ENCODE results near the gene HAUS3.
"Not testable (repeated sequence)": the region's sequence is repeated elsewhere in the genome, so short reads cannot be mapped to it uniquely, and the experiment has no call there.

HAUS3 gene

DNA sequence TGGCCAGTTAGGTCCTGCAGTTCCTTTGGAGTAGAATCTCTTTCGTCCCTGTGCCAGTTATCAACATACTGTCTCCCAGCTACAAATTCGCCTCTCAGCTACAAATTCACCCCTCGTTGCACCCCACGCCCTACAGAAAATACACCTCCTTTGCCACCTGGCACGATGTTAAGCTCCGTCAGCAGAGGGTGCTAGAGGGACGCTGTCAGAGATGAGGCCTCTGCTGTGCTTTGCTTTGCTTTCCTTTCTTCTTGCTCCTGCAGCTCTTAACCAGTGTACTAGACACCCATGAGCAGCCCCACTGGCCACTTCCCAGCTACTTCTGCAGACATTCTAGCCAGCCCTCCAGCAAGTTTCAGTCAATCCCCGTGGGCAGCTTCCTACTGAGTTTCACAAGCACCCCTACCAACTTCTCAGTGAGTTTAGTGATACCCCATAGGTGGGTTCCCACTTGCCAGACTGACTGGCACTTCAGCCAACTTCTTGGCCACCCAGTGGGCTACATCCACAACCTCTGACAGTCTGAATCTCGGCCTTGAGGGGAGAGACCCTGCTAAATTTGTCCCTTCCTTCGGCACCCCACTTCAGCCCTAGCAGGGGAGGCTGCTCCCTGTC lies 21.8 kb downstream of the HAUS3 start:
- DNase-seq (ENCODE audit: low read depth, low spot score) = peak; percentile 47

DNA sequence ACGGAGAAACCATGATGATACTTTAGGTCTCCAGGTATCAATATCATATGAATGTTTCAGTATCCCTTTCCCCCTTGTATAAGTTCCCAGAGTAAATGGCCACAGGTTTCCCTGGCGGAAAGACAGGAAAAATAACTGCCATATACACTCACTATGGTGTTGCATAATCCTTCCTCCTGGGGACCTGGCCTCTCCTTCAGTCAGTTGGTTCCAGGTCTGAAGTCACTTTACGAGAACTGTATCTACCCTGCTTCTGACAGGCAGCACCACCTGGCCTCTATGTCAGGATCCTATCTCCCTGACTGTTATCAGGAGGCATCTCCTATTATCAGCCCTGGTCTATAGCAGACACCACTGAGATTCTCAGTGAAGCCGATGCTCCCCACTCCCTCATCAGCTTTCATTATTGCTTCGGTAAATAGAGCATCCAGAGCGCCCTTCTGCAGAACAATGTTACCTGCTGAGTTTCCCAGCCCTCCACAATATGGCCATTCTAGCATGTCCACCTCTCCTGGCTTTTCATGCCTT lies 22.6 kb downstream of the HAUS3 start:
- DNase-seq (ENCODE audit: low read depth, low spot score) = no peak

DNA sequence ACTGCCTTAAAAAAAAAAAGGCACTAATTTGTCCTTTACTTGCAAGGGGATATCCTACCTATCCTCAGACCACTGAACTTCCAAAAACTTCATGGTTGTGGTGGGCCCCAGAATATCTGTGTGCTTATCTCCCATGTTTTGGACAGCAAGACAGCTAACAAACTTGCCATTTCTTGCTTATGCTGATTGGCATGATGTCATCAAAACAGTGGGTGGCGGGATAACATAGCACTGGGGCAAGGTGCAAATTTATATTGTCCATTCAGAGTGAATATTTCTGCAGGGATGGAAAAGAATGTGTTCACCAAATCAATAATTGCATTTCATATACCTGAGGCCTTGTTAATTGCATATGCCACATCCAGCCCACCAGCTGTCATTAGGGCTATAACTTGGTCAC lies 23.5 kb downstream of the HAUS3 start:
- DNase-seq (ENCODE audit: low read depth, low spot score) = no peak

GRCh38 chr4:2217726-2218125 lies 24.2 kb downstream of the HAUS3 start:
- DNase-seq (ENCODE audit: low read depth, low spot score) = no peak

DNA sequence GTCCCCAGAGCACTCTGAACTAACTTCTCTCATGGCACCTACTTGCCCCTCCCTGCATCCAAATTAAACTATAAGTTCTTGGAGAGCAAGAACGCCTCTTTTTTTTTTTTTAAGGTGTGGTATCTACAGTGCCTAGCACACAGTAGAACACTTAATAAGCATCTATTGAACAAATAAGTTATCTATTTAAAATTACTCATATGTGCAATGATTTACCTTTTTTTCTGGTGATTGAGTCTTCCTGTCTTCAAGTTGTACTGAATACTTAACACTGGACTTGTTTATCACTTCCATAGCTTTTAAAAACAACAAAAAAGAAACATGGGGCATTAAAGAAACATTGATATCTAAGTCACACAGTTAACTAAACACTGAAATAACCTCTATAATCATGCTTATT lies 29.1 kb downstream of the HAUS3 start:
- no peak for DNase-seq (ENCODE audit: low read depth, low spot score)

GRCh38 chr4:2202789-2203188 lies 39.1 kb downstream of the HAUS3 start:
- DNase-seq (ENCODE audit: low read depth, low spot score) = not testable (repeated sequence)

- DNase-seq (ENCODE audit: low read depth, low spot score) = no peak
These were observed 47.4 kb downstream of the HAUS3 start for GRCh38 chr4:2194496-2194895.

GRCh38 chr4:2193326-2193725 lies 48.6 kb downstream of the HAUS3 start:
- no peak for DNase-seq (ENCODE audit: low read depth, low spot score)

DNA sequence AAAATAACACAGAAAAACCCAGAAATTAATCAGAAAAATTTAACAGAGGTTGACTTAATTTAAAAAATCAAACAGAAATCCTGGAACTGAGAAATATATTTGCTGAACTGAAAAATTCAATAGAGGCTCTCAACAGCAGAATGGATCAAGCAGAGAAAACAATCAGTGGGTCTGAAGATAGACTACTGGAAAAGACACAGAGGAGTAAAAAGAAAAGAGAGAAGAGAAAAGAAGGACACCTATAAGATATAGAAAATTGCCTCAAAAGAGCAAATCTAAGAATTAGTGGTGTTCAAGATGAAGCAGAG lies 55.1 kb downstream of the HAUS3 start:
- no peak for DNase-seq (ENCODE audit: low read depth, low spot score)

- DNase-seq (ENCODE audit: low read depth, low spot score) = no peak
These were observed 55.6 kb downstream of the HAUS3 start for GRCh38 chr4:2186133-2186864.

- DNase-seq (ENCODE audit: low read depth, low spot score) = no peak
These were observed 58.5 kb downstream of the HAUS3 start for GRCh38 chr4:2183394-2183793.

DNA sequence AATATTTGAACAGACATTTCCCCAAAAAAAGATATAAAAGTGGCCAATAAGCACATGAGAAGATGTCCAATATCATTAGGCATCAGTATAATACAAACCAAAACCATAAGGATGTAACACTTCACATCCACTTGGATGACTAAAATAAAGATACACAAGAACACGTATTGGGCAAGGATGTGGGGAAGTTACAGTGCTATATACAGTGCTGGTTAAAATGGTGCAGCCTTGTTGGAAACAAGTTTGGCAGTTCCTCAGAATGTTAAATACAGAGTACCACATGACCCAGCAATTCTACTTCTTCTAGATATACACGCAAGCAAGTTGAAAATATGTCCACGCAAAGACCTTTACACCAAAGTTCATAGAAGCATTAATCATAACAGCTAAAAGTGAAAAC lies 58.9 kb downstream of the HAUS3 start:
- no peak for DNase-seq (ENCODE audit: low read depth, low spot score)

DNA sequence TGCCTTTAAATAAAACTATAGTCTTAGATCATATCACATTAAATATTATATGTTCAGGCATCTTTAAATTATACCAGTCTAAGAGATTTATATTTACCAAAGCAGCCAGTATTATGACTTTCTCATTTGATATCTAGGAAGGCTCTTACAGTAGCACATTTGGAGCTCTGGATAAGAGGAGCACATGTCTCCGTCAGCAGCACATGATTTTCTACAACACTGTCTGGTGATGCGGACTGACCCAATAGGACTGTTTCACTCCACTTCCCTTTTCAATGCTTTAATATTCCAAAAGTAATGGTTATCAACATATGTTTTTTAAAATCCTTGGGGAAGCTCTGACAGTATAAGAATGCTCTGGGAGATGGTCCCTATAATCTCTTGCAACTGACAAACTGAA lies 61.5 kb downstream of the HAUS3 start:
- no peak for DNase-seq (ENCODE audit: low read depth, low spot score)

DNA sequence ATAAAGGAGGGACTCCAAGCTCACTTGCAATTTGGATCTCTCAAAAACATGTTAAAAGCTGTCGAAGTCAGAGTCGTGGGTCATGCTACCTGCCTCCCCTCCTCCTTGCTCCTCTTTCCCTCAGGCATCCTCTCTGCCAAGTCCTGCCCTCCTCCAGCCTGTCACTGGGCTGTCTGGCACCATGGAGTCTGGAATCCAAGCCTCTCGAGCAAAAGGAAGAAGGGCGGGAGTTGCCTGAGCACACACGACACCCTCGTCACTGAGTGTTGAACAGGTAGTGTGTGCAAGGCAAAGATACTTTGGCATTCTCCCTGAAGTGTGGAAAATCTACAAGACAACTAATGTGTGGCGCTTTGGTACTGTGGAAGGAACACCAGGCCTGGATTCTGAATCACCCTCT lies 62.2 kb downstream of the HAUS3 start:
- no peak for DNase-seq (ENCODE audit: low read depth, low spot score)

DNA sequence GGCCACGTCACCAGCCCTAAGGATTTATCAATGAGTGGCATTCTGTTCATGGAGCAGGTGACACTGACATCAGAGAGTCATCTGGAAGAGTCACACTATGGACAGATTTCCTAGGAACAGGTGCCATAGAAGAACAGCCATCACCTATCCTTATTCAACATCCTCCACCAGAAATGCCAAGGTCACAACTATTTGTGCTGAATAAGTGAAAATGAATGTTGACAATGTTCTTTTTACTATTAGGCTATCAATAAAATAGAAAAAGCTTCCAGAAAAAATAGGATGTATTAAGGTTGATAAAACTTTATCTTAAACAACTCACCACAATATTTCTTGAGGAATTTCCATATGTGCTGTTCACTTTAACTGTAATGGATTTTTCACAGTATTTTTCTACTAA lies 62.9 kb downstream of the HAUS3 start:
- no peak for DNase-seq (ENCODE audit: low read depth, low spot score)
